ENCODE data around the gene LRFN2. TPM values are rescaled to one million over a fixed set of nuclear protein-coding genes. Genes with fewer than 3 reads are reported as not detected.

The LRFN2 gene
- polyA plus RNA-seq, 1 donor from 2014 or later: 14.8 TPM

GRCh38 chr6:40559056-40559455 lies 28.1 kb downstream of the LRFN2 start:
- Histone ChIP-seq H3K27ac (ENCODE audit: low read length) (no peak overlapping the region), H3K27me3 (ENCODE audit: insufficient read depth, low read depth, low read length) (no peaks in the 10 kb centered on the region), H2AFZ (ENCODE audit: low read depth, low read length) (no peak overlapping the region), H3F3A (ENCODE audit: insufficient read depth, low read length, poor library complexity, severe bottlenecking) (no peaks in the 10 kb centered on the region), H3K79me2 (replicated peaks; ENCODE audit: insufficient read depth, low read length) (no peaks in the 10 kb centered on the region), H3K9ac (ENCODE audit: low read length) (no peak overlapping the region), H4K20me1 (ENCODE audit: insufficient read depth) (no peaks in the 10 kb centered on the region), H3K9me3 (ENCODE audit: low read length) (no peaks in the 10 kb centered on the region), H3K4me3 (ENCODE audit: low read length) (no peak overlapping the region), H3K9me2 (ENCODE audit: insufficient read depth, low read length) (no peaks in the 10 kb centered on the region), H3K36me3 (ENCODE audit: insufficient read depth, low read length) (no peaks in the 10 kb centered on the region), H3K4me2 (ENCODE audit: low read length) (no peak overlapping the region)
- TF ChIP-seq REST (IDR thresholded peaks at IDR 0.05; ENCODE audit: borderline replicate concordance): no peak
- no peak for TF ChIP-seq SMC3 (conservative IDR thresholded peaks at IDR 0.05; ENCODE audit: poor library complexity)
- no peak for TF ChIP-seq TAF1 (IDR thresholded peaks at IDR 0.05; ENCODE audit: low read depth)
- no peak for TF ChIP-seq RAD21 (conservative IDR thresholded peaks at IDR 0.05)
- TF ChIP-seq MXI1 (conservative IDR thresholded peaks at IDR 0.05; ENCODE audit: poor library complexity, severe bottlenecking): no peak
- no peak for TF ChIP-seq EZH2 (IDR thresholded peaks at IDR 0.05; ENCODE audit: borderline replicate concordance, insufficient read depth, low read length, poor library complexity, severe bottlenecking)
- TF ChIP-seq CTCF (IDR thresholded peaks at IDR 0.05; ENCODE audit: poor library complexity, severe bottlenecking): no peak
- TF ChIP-seq POLR2AphosphoS5 (IDR thresholded peaks at IDR 0.05): no peak
- TF ChIP-seq EP300 (conservative IDR thresholded peaks at IDR 0.05; ENCODE audit: poor library complexity, severe bottlenecking): no peak

- H3K4me3 ChIP-seq (ENCODE audit: low read length): no peak overlapping the region
- H3K9me2 ChIP-seq (ENCODE audit: insufficient read depth, low read length): no peaks in the 10 kb centered on the region
- no peaks in the 10 kb centered on the region for H3K79me2 ChIP-seq (replicated peaks; ENCODE audit: insufficient read depth, low read length)
- H3K27me3 ChIP-seq (ENCODE audit: insufficient read depth, low read depth, low read length): no peaks in the 10 kb centered on the region
- H2AFZ ChIP-seq (ENCODE audit: low read depth, low read length): no peak overlapping the region
- H3F3A ChIP-seq (ENCODE audit: insufficient read depth, low read length, poor library complexity, severe bottlenecking): no peaks in the 10 kb centered on the region
- no peaks in the 10 kb centered on the region for H4K20me1 ChIP-seq (ENCODE audit: insufficient read depth)
- H3K36me3 ChIP-seq (ENCODE audit: insufficient read depth, low read length): no peaks in the 10 kb centered on the region
- H3K4me2 ChIP-seq (ENCODE audit: low read length): no peak overlapping the region
- TF ChIP-seq MXI1 (conservative IDR thresholded peaks at IDR 0.05; ENCODE audit: poor library complexity, severe bottlenecking) (no peak), POLR2AphosphoS5 (IDR thresholded peaks at IDR 0.05) (no peak), REST (IDR thresholded peaks at IDR 0.05; ENCODE audit: borderline replicate concordance) (no peak), EZH2 (IDR thresholded peaks at IDR 0.05; ENCODE audit: borderline replicate concordance, insufficient read depth, low read length, poor library complexity, severe bottlenecking) (no peak), TAF1 (IDR thresholded peaks at IDR 0.05; ENCODE audit: low read depth) (no peak), SMC3 (conservative IDR thresholded peaks at IDR 0.05; ENCODE audit: poor library complexity) (no peak), RAD21 (conservative IDR thresholded peaks at IDR 0.05) (no peak), EP300 (conservative IDR thresholded peaks at IDR 0.05; ENCODE audit: poor library complexity, severe bottlenecking) (no peak), CTCF (IDR thresholded peaks at IDR 0.05; ENCODE audit: poor library complexity, severe bottlenecking) (no peak)
- no peak overlapping the region for H3K9ac ChIP-seq (ENCODE audit: low read length)
- H3K9me3 ChIP-seq (ENCODE audit: low read length): no peaks in the 10 kb centered on the region
- no peak overlapping the region for H3K27ac ChIP-seq (ENCODE audit: low read length)
Observed at GRCh38 chr6:40558102-40558501, 29.1 kb downstream of the LRFN2 start.

Measured in neural cell (in vitro differentiated cells).